HG02759 (cell line): ENCODE results near the gene MUTYH.

Experiments used
- ATAC-seq: cut with Tn5 transposase; IDR thresholded peaks from one replicate; pipeline ENCODE4 v1.9.1; 2021; ENCODE audit warnings: mild to moderate bottlenecking, moderate library complexity; ENCODE audit not compliant: unreplicated experiment

The MUTYH gene

GRCh38 chr1:45351508-45351907, 11.3 kb upstream of the MUTYH start:
- ATAC-seq = no peak

GRCh38 chr1:45348966-45349677, 8.9 kb upstream of the MUTYH start:
- no peak for ATAC-seq

GRCh38 chr1:45348609-45348965, 8.3 kb upstream of the MUTYH start:
- no peak for ATAC-seq

- ATAC-seq = no peak
Observed at GRCh38 chr1:45348020-45348419, 7.8 kb upstream of the MUTYH start.

- no peak for ATAC-seq
Observed at GRCh38 chr1:45346473-45346872, 6.2 kb upstream of the MUTYH start.

- ATAC-seq = no peak
Observed at GRCh38 chr1:45345014-45345413, 4.8 kb upstream of the MUTYH start.

- ATAC-seq = no peak
Observed at GRCh38 chr1:45344499-45344898, 4.3 kb upstream of the MUTYH start.

GRCh38 chr1:45340816-45341466, 701 bp upstream of the MUTYH start:
- ATAC-seq = no peak

GRCh38 chr1:45337630-45338325, 2.5 kb downstream of the MUTYH start:
- ATAC-seq = no peak

GRCh38 chr1:45335855-45336324, 4.3 kb downstream of the MUTYH start:
- ATAC-seq = no peak

GRCh38 chr1:45334308-45335245, 5.7 kb downstream of the MUTYH start:
- ATAC-seq = no peak

GRCh38 chr1:45332346-45332720, 7.9 kb downstream of the MUTYH start:
- no peak for ATAC-seq

GRCh38 chr1:45331436-45332345, 8.5 kb downstream of the MUTYH start:
- no peak for ATAC-seq

GRCh38 chr1:45329445-45329844, 10.8 kb downstream of the MUTYH start:
- no peak for ATAC-seq

GRCh38 chr1:45328680-45329079, 11.6 kb downstream of the MUTYH start:
- ATAC-seq = no peak

- no peak for ATAC-seq
Observed at GRCh38 chr1:45327644-45328515, 12.4 kb downstream of the MUTYH start.

GRCh38 chr1:45326627-45327623, 13.3 kb downstream of the MUTYH start, which contains the start of gene HPDL:
HPDL (plus strand) TSS chr1:45326895; CDS start chr1:45327149, 254 bp downstream.
- peak; percentile 71 for ATAC-seq
